K562 (cell line): ENCODE measurements around the gene FAM50A. TPM values are rescaled to one million over a fixed set of nuclear protein-coding genes. Genes with fewer than 3 reads are reported as not detected.

Experiments
- CREM ChIP-seq: IDR thresholded peaks from 2 replicates; pipeline ENCODE4 v1.6.1; 2014; ENCODE audit warnings: antibody characterized with exemption, low read depth
- FOXK2 ChIP-seq, 2 experiments: fragments of 450-650 bp; IDR thresholded peaks in 1 of 2; conservative IDR thresholded peaks in 1 of 2; 2 replicates each; pipeline ENCODE4 v1.6.1; 2016; ENCODE audit warnings: low read depth in 2 of 2, mild to moderate bottlenecking in 1 of 2
- KHSRP ChIP-seq: fragments of 450-650 bp; IDR thresholded peaks from 2 replicates; pipeline ENCODE4 v1.6.1; 2017
- ZNF507 ChIP-seq: conservative IDR thresholded peaks from 2 replicates; pipeline ENCODE4 v1.6.1; 2017; ENCODE audit warnings: missing genetic modification characterization, missing compliant biosample characterization
- polyA plus RNA-seq, 8 experiments: library from polyadenylated mRNA; depleted of rRNA in 4 of 8; stranded (reverse) in 5 of 8; unstranded in 3 of 8; fragments of >200 nt; fragmentation: Nextera tagmentation in 2 of 8; fragmentation: Illumina TruSeq in 1 of 8; extraction: Ambion mirVana in 2 of 8; extraction: Trizol in 1 of 8; gene quantifications; 2 replicates each; pipeline versions ENCODE4 v1.2.1 to v1.2.3, GENCODE V29; 2011 to 2014; ENCODE audit warnings: inconsistent platforms in 1 of 8, missing spikeins in 1 of 8
- total RNA-seq, 7 experiments: library from RNA; depleted of rRNA in 6 of 7; stranded (reverse); fragments of >200 nt in 6 of 7; fragmentation: Illumina TruSeq in 2 of 7; extraction: Trizol in 2 of 7; gene quantifications; 2 replicates each; pipeline versions ENCODE4 v1.2.1 to v1.2.3, GENCODE V29; 2011 to 2021; ENCODE audit warnings: low replicate concordance in 1 of 7
- TF ChIP-seq, protein P1 (sequence below): fragments of 200-600 bp; sonication (generic); IDR thresholded peaks from one replicate; pipeline ENCODE4 v1.6.1; 2012; ENCODE audit warnings: mild to moderate bottlenecking, low read depth, low read length, inconsistent platforms
- TF ChIP-seq, protein P2 (sequence below): IDR thresholded peaks from 2 replicates; pipeline ENCODE4 v1.6.1; 2012; ENCODE audit warnings: low read depth, low read length, improper control_type of control experiment, borderline replicate concordance
- TF ChIP-seq, protein P3 (sequence below), 2 experiments: fragments of 450-650 bp; conservative IDR thresholded peaks; 2 replicates each; pipeline ENCODE4 v1.6.1; 2017; ENCODE audit warnings: mild to moderate bottlenecking in 2 of 2, moderate library complexity in 2 of 2
- TF ChIP-seq, protein P4 (sequence below): fragments of 450-650 bp; IDR thresholded peaks from 2 replicates; pipeline ENCODE4 v1.7.1; 2018; ENCODE audit warnings: mild to moderate bottlenecking, low read depth; ENCODE audit not compliant: partially characterized antibody

Gene FAM50A
- total and polyA plus RNA-seq, 9 of the 15 experiments (the other 6 are each of a cell fraction or from before 2014, with no cell fraction given) = 4.4 to 114 (median 67.3) TPM

DNA sequence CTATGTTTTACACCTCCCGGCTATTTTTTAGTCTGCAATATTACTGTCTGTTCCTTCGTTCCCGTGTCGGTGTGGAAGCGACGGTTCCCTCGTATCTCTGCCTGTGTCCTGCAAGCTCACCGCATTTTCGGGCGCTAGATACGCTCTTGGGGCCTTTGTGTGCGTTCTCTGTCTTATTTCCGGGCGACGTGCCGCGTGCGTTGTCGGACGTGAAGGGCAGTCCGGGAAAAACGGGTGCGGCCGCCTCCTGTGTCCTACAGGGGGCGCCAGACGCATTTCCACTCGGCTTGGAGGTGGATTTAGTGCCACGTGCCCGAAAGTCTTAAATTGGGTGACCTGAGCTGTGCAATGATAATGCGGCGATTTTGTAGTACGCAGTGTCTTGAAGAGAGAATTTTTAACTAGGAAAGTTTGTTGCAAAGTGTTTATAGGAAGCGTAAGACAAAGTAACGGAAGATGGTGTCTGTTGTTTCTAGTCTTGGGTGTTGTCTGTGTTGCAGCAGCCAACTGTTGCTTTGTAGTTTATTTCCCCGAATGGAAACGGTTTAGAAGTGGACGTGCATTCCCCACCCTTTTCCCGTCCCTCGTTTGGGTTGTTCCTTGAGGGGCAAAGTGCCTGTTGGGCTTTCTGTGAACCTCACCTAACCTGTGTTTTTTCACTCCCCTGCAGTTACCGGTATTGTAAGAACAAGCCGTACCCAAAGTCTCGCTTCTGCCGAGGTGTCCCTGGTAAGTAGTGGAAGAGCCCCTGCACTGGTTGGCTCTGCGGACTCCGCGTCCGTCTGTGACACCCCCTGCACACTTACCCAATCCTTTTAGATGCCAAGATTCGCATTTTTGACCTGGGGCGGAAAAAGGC is 45.0 kb upstream of the FAM50A start (continued):
- TF ChIP-seq, protein P1, sequence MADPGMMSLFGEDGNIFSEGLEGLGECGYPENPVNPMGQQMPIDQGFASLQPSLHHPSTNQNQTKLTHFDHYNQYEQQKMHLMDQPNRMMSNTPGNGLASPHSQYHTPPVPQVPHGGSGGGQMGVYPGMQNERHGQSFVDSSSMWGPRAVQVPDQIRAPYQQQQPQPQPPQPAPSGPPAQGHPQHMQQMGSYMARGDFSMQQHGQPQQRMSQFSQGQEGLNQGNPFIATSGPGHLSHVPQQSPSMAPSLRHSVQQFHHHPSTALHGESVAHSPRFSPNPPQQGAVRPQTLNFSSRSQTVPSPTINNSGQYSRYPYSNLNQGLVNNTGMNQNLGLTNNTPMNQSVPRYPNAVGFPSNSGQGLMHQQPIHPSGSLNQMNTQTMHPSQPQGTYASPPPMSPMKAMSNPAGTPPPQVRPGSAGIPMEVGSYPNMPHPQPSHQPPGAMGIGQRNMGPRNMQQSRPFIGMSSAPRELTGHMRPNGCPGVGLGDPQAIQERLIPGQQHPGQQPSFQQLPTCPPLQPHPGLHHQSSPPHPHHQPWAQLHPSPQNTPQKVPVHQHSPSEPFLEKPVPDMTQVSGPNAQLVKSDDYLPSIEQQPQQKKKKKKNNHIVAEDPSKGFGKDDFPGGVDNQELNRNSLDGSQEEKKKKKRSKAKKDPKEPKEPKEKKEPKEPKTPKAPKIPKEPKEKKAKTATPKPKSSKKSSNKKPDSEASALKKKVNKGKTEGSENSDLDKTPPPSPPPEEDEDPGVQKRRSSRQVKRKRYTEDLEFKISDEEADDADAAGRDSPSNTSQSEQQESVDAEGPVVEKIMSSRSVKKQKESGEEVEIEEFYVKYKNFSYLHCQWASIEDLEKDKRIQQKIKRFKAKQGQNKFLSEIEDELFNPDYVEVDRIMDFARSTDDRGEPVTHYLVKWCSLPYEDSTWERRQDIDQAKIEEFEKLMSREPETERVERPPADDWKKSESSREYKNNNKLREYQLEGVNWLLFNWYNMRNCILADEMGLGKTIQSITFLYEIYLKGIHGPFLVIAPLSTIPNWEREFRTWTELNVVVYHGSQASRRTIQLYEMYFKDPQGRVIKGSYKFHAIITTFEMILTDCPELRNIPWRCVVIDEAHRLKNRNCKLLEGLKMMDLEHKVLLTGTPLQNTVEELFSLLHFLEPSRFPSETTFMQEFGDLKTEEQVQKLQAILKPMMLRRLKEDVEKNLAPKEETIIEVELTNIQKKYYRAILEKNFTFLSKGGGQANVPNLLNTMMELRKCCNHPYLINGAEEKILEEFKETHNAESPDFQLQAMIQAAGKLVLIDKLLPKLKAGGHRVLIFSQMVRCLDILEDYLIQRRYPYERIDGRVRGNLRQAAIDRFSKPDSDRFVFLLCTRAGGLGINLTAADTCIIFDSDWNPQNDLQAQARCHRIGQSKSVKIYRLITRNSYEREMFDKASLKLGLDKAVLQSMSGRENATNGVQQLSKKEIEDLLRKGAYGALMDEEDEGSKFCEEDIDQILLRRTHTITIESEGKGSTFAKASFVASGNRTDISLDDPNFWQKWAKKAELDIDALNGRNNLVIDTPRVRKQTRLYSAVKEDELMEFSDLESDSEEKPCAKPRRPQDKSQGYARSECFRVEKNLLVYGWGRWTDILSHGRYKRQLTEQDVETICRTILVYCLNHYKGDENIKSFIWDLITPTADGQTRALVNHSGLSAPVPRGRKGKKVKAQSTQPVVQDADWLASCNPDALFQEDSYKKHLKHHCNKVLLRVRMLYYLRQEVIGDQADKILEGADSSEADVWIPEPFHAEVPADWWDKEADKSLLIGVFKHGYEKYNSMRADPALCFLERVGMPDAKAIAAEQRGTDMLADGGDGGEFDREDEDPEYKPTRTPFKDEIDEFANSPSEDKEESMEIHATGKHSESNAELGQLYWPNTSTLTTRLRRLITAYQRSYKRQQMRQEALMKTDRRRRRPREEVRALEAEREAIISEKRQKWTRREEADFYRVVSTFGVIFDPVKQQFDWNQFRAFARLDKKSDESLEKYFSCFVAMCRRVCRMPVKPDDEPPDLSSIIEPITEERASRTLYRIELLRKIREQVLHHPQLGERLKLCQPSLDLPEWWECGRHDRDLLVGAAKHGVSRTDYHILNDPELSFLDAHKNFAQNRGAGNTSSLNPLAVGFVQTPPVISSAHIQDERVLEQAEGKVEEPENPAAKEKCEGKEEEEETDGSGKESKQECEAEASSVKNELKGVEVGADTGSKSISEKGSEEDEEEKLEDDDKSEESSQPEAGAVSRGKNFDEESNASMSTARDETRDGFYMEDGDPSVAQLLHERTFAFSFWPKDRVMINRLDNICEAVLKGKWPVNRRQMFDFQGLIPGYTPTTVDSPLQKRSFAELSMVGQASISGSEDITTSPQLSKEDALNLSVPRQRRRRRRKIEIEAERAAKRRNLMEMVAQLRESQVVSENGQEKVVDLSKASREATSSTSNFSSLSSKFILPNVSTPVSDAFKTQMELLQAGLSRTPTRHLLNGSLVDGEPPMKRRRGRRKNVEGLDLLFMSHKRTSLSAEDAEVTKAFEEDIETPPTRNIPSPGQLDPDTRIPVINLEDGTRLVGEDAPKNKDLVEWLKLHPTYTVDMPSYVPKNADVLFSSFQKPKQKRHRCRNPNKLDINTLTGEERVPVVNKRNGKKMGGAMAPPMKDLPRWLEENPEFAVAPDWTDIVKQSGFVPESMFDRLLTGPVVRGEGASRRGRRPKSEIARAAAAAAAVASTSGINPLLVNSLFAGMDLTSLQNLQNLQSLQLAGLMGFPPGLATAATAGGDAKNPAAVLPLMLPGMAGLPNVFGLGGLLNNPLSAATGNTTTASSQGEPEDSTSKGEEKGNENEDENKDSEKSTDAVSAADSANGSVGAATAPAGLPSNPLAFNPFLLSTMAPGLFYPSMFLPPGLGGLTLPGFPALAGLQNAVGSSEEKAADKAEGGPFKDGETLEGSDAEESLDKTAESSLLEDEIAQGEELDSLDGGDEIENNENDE = peak; percentile 54
- TF ChIP-seq, protein P2, sequence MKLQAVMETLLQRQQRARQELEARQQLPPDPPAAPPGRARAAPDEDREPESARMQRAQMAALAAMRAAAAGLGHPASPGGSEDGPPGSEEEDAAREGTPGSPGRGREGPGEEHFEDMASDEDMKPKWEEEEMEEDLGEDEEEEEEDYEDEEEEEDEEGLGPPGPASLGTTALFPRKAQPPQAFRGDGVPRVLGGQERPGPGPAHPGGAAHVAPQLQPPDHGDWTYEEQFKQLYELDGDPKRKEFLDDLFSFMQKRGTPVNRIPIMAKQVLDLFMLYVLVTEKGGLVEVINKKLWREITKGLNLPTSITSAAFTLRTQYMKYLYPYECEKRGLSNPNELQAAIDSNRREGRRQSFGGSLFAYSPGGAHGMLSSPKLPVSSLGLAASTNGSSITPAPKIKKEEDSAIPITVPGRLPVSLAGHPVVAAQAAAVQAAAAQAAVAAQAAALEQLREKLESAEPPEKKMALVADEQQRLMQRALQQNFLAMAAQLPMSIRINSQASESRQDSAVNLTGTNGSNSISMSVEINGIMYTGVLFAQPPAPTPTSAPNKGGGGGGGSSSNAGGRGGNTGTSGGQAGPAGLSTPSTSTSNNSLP = 0 out of 2 replicates have a peak, but pooled peaks have one; percentile 3
- TF ChIP-seq, protein P3, sequence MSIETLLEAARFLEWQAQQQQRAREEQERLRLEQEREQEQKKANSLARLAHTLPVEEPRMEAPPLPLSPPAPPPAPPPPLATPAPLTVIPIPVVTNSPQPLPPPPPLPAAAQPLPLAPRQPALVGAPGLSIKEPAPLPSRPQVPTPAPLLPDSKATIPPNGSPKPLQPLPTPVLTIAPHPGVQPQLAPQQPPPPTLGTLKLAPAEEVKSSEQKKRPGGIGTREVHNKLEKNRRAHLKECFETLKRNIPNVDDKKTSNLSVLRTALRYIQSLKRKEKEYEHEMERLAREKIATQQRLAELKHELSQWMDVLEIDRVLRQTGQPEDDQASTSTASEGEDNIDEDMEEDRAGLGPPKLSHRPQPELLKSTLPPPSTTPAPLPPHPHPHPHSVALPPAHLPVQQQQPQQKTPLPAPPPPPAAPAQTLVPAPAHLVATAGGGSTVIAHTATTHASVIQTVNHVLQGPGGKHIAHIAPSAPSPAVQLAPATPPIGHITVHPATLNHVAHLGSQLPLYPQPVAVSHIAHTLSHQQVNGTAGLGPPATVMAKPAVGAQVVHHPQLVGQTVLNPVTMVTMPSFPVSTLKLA (conservative IDR thresholded peaks at IDR 0.05) = peak; percentile 90 to 96
- TF ChIP-seq, protein P4, sequence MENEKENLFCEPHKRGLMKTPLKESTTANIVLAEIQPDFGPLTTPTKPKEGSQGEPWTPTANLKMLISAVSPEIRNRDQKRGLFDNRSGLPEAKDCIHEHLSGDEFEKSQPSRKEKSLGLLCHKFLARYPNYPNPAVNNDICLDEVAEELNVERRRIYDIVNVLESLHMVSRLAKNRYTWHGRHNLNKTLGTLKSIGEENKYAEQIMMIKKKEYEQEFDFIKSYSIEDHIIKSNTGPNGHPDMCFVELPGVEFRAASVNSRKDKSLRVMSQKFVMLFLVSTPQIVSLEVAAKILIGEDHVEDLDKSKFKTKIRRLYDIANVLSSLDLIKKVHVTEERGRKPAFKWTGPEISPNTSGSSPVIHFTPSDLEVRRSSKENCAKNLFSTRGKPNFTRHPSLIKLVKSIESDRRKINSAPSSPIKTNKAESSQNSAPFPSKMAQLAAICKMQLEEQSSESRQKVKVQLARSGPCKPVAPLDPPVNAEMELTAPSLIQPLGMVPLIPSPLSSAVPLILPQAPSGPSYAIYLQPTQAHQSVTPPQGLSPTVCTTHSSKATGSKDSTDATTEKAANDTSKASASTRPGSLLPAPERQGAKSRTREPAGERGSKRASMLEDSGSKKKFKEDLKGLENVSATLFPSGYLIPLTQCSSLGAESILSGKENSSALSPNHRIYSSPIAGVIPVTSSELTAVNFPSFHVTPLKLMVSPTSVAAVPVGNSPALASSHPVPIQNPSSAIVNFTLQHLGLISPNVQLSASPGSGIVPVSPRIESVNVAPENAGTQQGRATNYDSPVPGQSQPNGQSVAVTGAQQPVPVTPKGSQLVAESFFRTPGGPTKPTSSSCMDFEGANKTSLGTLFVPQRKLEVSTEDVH = peak; percentile 19
- TF ChIP-seq CREM (peak; percentile 56; the same call in 1 of the 2 replicates), KHSRP (peak; percentile 28; the same call in 1 of the 2 replicates), ZNF507 (tag) (no peak), FOXK2 (conservative IDR thresholded peaks at IDR 0.05 in 1 of 2, IDR thresholded peaks at IDR 0.05 in 1 of 2; ENCODE audit: low read depth in 2 of 2) (peak; percentile 27 to 47; a peak in 3 of 4 replicates)
